GM12873 (cell line): ENCODE measurements around the gene EPHB6.

ENCODE experiments used
- TF ChIP-seq, protein P1 (sequence below): IDR thresholded peaks from 2 replicates; pipeline ENCODE4 v1.5.1; 2012; ENCODE audit warnings: low read depth, mild to moderate bottlenecking, moderate library complexity, low read length, control low read depth; ENCODE audit not compliant: insufficient read depth; ENCODE audit errors: missing control alignments

EPHB6 gene

DNA sequence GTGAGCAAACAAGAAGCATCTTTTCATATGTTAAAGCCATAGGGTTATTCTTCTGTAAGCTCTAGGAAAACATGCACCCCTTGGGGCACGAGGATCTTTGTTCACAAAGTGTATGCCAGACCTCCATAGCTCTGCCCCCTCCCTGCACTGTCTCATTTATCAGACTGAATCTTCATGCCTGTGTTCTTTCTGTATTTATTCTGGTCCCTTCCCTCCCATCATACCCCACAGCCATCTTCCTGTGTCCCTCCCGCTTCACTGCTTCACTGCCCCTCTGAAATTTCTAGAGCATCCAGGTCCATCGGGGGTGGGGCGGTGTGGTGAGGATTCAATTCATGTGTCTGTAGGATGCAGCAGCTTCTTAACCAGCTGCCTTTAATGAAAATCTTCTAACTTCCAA, 7.5 kb downstream of the EPHB6 start:
- TF ChIP-seq, protein P1, sequence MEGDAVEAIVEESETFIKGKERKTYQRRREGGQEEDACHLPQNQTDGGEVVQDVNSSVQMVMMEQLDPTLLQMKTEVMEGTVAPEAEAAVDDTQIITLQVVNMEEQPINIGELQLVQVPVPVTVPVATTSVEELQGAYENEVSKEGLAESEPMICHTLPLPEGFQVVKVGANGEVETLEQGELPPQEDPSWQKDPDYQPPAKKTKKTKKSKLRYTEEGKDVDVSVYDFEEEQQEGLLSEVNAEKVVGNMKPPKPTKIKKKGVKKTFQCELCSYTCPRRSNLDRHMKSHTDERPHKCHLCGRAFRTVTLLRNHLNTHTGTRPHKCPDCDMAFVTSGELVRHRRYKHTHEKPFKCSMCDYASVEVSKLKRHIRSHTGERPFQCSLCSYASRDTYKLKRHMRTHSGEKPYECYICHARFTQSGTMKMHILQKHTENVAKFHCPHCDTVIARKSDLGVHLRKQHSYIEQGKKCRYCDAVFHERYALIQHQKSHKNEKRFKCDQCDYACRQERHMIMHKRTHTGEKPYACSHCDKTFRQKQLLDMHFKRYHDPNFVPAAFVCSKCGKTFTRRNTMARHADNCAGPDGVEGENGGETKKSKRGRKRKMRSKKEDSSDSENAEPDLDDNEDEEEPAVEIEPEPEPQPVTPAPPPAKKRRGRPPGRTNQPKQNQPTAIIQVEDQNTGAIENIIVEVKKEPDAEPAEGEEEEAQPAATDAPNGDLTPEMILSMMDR: no peak

DNA sequence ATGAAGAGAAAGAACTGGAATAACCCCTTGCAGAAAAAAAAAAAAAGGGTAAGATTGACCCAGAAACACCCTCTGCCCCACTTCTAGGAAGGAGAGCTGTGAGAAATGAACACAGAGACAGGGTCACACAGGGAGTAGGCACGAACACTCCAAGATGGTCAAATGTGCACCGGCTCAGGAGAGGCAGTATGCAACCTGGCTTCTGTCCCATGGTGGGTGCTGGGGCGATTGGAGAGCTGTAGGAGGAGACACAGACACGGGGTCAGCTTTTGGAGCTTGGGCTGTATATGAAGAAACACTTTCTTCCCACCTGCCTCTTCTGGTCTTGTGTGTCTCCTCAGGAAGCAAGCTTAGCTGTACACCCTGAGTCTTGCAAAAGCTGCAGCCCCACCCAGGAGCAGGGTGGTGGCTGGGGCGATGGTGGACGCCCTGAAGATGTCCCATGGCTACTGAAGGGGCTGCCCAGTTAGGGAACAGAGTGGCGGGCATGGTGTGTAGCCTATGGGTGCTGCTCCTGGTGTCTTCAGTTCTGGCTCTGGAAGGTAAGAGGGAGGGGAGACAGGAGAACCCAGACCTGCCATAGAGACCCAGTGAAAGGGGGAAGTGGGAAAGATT, 8.0 kb downstream of the EPHB6 start:
- TF ChIP-seq, protein P1: no peak

DNA sequence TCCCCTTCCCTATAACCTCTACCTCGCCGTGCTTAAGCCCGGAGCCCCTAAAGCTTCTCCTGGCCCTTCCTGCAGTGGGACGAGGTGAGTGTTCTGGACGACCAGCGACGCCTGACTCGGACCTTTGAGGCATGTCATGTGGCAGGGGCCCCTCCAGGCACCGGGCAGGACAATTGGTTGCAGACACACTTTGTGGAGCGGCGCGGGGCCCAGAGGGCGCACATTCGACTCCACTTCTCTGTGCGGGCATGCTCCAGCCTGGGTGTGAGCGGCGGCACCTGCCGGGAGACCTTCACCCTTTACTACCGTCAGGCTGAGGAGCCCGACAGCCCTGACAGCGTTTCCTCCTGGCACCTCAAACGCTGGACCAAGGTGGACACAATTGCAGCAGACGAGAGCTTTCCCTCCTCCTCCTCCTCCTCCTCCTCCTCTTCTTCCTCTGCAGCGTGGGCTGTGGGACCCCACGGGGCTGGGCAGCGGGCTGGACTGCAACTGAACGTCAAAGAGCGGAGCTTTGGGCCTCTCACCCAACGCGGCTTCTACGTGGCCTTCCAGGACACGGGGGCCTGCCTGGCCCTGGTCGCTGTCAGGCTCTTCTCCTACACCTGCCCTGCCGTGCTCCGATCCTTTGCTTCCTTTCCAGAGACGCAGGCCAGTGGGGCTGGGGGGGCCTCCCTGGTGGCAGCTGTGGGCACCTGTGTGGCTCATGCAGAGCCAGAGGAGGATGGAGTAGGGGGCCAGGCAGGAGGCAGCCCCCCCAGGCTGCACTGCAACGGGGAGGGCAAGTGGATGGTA, 9.2 kb downstream of the EPHB6 start:
- TF ChIP-seq, protein P1: no peak

DNA sequence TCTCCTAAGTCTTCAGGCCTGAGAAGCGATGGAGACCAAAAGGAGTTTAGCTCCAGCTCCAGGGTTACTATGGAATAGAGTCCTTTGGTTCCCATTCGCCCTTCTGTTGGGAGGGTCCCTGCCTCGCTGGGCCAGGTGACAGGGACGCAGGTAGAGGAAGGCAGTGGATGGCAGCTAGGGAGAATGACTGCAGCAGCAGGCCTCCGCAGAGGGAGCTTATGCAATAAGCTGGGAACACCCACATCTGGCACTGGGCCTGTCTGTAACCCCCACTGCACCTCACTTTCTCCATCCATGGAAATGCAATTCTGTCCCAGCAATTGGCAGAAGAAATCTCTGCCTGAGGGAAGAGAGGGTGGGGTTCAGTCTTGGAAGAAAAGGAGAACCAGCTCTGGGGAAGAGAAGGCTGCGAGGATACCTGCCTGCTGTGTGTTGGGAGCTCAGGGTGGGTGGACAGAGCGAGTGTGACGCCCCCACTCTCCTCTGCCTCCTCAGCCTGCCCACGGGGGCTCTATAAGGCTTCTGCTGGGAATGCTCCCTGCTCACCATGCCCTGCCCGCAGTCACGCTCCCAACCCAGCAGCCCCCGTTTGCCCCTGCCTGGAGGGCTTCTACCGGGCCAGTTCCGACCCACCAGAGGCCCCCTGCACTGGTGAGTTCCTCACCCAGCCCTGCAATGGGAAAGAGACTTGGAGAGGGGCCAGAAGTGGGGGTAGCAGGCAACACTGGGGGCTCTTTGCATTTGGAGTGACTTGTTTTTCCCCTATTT, 10.3 kb downstream of the EPHB6 start:
- TF ChIP-seq, protein P1: no peak

DNA sequence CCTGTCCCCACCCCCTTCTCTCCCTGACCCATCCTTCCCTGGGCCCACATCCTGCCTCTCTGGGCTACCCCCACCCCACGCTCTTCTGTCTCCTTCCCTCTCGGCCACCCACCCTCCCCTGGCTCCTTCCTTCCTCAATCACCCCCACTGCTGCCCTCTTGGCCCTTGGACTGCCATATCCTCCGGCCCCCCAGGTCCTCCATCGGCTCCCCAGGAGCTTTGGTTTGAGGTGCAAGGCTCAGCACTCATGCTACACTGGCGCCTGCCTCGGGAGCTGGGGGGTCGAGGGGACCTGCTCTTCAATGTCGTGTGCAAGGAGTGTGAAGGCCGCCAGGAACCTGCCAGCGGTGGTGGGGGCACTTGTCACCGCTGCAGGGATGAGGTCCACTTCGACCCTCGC, 10.9 kb downstream of the EPHB6 start:
- TF ChIP-seq, protein P1: no peak

DNA sequence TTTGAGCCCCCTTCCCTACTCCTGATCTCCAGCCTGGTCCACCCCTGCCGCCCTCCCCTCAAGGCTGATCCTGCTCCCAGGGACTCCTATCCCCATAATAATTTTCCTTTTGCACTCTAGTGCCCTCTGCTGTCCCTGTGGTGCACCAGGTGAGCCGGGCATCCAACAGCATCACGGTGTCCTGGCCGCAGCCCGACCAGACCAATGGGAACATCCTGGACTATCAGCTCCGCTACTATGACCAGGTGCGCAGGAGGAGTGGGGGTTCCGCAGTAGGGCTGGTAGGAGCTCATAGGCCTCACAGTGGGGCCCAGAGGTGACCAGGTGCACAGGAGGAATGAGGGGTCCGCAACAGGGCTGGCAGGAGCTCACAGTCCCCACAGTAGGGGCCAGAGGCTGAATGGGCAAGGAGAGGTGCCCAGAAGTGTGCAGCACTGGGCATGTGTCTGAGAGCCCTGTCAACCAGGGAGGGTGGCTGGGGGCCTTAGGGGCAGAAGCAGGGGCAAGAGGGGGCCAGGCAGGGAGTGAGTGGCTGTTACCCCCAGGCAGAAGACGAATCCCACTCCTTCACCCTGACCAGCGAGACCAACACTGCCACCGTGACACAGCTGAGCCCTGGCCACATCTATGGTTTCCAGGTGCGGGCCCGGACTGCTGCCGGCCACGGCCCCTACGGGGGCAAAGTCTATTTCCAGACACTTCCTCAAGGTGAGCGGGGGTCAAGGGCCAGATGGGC, 11.7 kb downstream of the EPHB6 start:
- TF ChIP-seq, protein P1: peak; percentile 58

DNA sequence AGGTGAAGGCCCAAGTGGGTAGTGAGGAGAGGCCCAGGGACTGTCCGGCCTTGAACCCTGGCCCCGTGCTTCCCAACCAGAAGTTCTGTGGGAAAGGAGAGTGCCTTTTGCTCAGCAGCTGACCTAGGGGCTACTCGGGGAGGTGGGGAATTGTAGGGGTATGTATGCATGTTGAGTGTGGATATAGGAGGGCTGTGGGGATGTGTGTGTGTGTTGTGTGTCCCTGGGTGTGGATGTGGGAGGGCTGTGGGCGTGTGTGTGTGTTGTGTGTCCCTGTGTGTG, 12.2 kb downstream of the EPHB6 start:
- TF ChIP-seq, protein P1: no peak
